Fibroblast of skin of right biceps (primary cell): ENCODE data around the gene IL12B.
"Not testable (repeated sequence)": the region's sequence is repeated elsewhere in the genome, so short reads cannot be mapped to it uniquely, and the experiment has no call there.

Experiments used
- DNase-seq: peaks from one replicate; pipeline ENCODE4 v3.0.0-alpha.2; 2013

Gene IL12B

DNA sequence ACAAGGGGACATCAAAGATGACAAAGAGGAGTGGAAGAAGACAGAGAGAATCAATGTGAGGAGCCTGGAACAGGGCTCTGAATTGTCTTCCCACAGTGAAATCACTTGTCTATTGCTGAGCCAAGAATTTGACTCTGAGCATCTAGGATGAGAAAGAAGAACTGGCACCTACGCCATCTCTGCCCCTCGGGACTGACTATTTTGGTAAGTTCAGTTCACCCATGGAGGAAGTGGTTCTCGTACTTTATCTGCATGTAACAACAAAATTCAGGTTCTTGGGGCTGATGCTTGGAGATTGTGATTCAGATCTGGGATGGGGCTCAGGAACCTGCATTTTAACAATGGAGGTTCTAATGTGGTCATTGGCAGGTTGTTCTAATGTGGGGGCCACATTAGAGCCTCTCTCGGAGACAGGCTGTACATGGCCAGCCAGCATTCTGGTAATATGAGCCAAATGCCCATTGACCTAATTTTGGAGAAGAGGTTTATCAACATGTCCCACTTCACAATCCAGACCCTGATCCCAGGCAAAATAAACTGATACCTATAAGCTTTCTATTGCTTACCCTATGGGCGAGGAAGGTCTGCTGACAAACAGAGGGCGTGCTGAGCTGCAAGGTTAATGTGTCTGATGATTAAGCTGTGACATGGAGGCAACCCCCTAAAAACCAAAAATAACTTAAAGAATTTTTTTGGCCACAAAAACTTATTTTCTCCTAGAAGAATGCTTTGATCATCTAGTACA lies 2.7 kb upstream of the IL12B start:
- peak; percentile 43 for DNase-seq

DNA sequence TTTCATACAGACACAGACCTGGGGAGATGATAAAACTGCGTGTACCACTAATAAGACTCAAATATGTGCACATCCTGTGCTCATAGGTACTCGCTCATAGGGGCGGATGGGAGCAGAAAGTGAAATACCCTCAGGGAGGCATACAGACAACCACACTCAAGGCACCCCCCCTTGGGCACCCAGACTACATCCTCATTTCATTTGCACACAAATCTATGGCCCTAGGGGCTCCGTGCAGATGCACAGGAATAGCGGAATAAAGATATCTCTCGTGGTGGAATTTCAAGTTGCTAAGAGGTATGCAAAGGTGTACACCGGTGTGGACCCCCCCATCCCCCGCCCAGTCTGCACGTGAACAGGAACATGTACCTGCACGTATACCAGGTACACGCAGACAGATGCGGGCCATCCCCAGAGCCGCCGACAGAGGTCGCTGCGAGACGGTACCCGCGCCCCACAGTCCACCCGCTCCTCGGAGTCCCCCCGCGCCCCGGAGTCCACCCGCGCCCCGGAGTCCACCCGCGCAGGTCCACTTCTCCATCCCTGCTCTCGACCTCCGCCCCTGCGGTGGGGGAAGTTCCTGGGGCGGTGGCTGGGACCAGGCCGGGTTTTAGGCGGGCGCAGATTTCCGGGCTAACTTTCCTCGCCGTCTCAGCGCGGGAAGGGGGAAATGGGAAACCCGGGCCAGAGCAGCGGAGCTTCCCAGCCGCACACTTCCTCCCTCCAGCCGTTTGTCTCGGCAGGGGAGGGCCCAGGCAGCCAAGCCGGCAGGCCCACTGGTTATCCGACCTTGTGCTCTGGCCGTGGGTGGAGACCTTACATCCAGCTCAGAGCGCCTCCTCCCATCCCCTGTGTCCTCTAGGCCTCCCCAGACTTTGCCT lies 1.0 kb upstream of the IL12B start:
- peak; percentile 48 for DNase-seq

DNA sequence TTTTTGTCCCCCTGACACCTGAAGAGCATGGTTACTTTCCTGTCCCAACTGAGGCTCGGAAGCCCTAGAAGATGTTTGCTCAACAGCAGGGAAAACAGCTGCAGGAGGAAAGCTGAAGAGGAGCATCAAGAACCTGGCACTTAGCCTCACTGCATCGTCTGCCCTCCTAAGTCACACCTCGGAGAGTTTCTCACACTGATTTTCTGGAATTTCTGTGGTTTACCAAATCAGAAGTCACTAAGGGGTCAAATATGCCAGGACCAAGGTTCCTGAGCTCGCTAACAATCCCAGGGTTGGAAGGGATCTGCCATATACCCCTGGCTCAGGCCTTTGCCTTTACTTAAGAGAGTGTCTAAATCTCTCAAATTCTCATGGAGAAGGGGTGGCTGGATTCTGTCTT lies 5.3 kb downstream of the IL12B start:
- DNase-seq, result peak; percentile 46

DNA sequence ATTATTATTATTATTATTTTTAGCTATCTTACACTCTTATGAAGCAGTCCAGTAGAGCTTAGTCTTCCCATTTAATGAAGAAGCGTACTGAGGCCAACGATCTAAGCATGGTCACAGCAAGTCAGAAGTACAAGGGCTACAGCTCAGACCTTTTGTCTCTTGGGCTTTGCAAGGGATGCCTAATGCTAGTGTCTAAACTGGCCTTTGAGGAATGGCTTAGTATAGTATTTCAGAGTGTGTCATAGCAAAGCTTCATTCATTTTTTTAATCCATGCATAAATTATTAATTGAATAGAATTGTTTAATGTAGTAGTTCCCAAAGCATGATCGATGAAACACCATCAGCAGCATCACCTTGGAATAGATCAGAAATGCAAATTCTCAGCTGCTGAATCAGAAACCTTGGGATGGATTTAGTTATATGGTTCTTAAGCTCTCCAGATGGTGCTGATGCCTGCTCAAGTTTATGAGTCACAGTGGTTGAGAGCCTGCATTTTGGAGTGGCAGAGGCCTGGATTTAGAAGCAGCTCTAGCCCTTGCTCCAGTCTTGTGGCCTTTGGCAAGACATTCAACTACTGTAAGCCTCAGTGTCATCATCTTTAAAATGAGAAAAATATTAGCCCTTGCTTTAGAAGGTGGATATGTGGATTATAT lies 6.1 kb downstream of the IL12B start:
- DNase-seq, result peak; percentile 91

DNA sequence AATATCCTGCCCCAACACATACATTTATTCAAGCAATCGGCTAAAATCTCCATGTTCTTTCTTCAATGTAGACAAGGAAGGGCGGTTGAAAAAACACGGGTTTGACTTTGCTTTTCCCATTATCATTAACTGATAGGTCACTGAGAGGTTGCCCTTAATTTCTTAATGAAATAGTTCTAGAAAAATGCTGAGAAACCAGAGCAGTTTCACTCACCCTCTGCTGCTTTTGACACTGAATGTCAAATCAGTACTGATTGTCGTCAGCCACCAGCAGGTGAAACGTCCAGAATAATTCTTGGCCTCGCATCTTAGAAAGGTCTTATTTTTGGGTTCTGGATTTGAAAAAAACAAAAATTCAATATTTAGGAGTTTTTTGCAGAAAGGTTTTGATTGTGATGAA lies 8.1 kb downstream of the IL12B start:
- no peak for DNase-seq

DNA sequence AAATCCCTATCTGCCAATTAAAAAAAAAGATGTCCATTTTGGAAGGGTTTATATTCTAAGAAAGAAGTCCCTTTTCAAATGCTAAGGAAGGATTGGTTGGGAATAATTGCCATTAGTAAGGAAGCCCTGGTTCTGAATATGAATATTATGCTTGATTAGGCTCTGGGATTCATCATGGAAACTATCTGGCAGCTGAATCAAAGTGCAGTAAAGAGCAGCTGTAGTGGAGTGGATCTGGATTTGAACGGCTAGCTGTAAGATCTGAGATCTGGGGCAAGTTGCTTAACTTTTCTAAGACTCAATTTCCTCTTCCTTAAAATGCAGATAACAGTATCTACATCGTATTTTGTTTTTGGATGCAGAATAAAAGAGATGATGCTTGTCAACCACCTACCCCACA lies 10.5 kb downstream of the IL12B start:
- DNase-seq, result no peak

DNA sequence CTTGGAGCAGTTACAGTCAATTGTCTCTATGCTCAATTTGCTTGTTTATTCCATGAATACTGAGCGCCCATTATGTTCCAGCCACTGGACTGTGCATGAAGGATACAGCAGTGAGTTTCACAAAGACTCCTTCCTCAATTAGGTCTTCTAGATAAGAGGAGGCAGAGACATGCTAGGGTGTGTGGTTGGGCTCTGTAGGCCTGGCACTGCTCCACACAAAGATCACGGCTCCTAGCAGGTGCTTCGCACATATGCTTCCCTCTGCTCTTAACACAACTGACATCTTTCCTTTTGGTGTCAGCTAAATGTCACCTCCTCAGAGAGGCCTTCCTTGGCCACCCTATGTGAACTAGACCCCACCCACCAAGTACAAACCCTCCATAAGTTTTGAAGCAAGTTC lies 10.9 kb downstream of the IL12B start:
- DNase-seq, result no peak

DNA sequence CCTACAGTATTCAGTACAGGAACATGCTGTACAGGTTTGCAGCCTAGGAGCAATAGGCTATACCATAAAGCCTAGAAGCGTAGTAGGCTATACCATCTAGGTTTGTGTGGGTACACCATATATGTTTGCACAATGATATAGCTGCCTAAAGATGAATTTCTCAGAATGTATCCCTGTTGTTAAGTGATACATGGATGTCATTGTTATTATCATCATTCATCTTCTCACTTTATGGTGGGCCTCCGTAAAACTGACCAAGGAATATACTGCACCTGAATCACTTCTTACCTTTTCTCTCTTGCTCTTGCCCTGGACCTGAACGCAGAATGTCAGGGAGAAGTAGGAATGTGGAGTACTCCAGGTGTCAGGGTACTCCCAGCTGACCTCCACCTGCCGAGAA lies 11.8 kb downstream of the IL12B start:
- DNase-seq, result no peak

DNA sequence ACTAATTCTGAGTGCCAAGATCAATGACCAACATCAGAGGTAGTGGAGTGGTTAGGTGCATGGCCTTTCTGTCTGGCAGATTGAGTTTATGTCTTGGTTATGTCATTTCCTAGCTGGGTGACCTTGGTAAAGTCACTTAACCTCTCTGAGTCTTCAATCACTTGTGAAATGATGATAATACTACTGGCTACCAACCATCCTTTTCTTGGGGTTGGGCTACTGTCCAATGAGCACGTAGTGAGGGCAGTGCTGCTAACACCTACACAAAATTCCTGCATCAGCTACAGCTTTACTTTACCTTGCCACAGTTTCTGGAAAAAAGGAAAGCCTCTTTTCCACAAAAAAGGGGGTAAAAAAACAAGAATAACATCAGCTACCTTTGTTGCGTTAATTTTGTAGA lies 12.4 kb downstream of the IL12B start:
- no peak for DNase-seq

DNA sequence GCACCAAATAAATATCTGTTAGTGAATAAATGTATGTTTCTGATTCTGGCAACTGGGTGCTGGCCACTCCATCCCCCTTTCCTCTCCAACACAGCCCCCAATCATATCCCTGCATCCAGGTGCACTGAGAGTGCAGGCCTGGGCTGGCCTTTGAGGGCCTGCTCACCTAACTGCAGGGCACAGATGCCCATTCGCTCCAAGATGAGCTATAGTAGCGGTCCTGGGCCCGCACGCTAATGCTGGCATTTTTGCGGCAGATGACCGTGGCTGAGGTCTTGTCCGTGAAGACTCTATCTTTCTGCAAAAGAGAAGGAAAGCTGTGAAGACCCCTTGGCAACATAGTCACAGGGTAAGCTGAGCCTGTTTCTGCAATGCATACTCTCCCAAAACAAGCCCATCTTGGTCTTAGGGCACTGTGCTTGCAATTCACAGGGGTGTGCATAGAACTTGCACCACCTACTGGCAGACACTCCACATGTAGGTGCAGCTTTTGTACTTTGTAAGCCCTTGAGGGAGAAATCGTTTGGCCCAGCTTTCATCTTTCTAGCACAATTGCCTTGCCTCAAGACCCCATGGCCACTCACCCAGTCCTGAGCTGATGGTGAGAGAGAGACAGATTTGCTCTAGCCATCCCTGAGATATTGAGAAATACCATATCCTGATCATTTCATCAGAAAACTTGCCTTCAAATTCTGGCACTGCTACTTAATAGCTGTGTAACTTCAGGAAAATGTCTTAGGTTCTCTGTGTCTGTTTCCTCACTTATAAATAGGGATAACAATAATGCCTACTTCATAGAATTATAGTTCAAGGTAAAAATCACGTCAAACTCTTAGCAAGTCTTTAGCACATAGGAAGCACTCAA lies 13.5 kb downstream of the IL12B start:
- peak; percentile 54 for DNase-seq

DNA sequence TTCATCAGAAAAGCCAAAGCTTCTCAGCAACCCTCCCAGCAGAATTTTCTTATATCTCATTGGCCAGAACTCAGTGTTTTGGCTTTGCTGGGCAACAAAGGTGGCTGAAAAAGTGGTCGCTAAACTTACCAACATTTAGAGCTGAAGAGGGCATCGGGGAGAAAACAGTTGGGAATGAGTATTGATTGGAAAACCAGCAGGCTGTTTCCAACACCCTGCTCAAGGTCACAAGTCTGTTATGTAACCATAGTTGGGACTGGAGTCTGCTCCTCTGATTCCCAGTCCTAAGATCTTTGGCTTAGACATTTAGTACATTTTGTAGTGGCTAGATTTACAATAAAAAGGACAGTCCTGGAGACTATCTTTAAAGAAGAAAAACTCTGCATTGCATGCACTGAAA lies 17.1 kb downstream of the IL12B start:
- DNase-seq, result no peak

DNA sequence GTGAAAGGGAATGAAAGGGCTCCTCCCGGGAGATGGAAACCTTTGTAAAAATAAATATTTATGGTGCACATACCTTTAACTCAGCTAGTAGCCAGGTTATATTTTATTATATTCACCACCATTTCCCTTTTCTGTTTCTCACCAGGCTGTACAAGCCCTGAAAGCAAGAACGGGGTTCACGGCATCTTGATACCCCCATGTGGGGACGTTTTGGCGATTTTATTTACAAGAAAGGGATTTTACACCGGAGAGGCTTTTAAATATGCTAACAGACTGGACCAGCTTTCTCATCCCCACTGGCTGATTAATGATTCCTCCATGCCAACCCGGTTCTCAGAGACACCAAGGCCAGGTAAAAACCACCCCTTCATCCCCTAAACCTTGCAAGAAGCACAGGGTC lies 19.2 kb downstream of the IL12B start:
- DNase-seq, result no peak

DNA sequence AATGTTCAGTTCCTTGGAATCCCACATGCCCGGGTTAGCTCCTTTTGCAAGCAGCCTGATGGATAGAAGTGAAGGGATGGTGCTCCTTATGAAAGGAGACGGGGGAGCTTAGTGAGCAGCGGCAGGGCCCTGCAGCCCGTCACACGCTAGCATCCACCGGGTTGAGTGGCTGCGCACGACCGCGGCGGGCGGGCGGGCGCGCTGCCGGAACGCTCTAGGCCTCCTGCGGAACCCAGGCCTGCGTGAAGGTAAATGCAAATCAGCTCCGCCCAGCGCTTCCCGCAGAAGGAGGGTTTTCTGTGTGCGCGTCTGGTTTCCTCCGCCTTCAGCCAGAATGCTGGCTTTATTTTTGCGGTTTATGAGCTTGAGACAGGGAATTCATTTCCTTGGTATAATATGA lies 19.8 kb downstream of the IL12B start:
- no peak for DNase-seq

DNA sequence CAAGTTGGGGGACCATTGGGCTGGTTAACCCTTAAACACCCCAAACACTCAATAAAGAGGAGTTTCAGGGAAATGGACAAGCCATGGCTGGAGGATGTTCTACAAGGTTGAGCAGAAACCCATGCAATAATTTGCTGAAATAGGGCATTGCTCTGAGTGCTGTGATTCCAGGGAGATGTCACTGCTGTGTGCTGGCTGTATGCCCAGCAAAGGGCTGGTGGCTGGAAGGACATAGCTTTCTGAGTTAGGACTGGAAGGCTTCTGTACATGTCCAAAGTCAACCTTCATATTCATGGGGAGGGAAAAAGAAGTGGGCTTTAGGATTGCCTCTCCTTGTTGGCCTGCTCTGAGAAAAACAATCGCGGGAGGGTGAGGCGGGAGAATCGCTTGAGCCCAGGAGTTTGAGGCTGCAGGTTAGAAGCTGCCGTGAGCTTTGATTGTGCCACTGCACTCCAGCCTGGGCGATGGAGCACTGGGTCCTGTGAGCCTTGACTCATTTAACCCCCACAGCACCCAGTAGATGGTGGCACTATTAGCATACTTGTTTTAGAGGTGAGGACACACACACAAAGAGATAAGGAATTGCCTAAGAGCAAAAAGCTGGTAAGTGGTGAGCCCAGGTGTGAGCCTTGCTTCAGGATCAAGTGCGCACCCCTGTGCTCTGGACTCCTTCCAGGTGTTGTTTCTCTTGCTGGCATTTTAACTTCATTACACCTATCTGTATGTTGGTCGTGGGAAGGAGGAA lies 20.4 kb downstream of the IL12B start:
- DNase-seq, result no peak

DNA sequence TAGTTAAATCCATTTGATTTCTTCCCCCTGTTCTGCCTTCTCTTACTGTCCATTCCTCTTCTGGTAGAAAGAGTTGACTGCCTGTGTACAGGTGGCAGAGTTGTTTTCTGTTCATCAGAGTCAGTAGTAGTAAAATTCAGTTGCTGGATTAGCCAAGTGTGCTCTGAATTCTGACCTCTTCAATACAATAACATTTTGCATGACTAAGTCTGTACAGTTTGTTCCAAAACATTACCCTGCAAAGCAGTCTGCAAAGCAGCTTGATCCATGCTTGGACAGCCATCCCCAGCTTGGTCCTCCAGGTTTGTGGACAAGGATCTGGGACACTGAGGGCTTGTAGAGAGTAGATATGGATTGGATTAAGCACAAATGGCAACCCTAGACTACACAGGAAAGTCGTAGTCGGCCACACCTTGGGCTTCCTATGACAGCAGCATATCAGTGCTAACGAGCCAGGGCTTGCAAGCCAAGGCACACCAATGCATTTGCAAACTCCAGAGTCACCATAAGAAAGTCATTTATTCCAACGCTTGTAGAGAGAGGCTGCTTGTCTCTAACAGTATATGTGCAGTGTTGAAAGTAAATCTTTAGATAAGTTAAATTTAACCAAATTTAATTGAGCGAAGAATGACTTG lies 25.2 kb downstream of the IL12B start:
- no peak for DNase-seq

DNA sequence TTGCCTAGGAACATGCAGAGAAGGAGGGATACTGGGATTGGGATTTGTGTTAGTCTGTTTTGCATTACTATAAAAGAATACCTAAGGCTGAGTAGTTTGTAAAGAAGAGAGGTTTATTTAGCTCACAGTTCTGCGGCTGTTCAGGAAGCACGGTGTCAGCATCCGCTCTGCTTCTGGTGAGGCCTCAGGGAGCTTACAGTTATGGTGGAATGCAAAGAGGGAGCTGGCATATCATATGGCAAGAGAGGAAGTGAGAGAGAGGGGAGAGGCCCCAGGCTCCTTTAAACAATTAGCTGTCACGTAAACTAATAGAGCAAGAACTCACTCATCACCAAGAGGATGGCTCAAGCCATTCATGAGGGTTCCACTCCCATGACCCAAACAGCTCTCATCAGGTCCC lies 27.0 kb downstream of the IL12B start:
- DNase-seq, result no peak

DNA sequence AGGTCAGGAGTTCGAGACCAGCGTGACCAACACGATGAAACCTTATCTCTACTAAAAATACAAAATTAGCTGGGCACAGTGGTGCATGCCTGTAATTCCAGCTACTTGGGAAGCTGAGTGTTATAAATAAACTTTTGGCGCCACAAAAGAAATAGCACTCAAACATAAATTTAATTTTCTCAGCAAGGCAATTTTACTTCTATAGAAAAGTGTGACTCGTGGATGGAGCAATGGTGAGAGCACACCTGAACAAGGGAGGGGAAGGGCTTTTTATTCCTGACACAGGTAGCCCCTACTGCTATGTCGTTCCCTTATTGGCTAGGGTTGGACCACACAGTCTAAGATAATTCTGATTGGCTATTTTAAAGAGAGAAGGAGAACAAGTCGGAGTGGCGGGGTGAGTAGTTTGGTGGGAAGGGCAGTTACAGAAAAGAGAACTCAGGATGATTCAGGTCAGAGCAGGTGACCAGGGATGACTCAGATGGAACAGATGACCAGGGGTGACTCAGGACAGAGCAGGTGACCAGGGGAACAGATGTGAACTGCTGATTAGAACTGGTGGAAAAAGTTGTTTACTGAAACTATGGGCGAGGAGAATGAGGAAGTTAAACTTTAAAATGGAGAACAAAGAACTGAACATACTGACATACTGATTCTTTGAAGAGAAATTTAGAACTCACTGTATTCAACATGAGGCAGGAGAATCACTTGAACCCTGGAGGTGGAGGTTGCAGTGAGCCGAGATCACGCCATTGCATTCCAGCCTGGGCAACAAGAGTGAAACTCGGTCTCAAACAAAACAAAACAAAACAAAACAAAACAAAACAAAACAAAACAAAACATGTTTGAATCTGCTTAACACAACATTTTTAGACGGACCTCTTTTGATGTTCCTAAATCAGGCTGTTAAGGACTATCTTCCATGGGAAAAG lies 28.1 kb downstream of the IL12B start:
- DNase-seq, result not testable (repeated sequence)

DNA sequence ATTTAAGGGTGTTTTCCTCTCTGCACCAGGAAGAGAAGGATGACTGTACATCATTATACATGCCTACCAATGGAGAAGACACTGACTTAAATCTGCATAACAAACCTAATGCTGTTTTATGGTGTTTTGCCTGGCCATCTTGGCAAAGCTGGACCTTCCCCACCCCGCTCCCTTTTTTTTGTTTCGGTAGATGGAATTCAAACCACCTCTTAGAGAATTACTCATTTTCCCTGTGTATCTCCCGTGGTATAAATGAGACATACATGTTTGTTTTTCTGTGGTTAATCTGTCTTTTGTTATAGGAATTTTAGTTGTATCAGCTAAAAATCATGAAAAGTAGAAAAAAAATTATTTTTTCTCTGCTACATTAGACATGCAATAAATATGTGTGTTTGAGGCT lies 28.8 kb downstream of the IL12B start:
- DNase-seq, result peak; percentile 38

DNA sequence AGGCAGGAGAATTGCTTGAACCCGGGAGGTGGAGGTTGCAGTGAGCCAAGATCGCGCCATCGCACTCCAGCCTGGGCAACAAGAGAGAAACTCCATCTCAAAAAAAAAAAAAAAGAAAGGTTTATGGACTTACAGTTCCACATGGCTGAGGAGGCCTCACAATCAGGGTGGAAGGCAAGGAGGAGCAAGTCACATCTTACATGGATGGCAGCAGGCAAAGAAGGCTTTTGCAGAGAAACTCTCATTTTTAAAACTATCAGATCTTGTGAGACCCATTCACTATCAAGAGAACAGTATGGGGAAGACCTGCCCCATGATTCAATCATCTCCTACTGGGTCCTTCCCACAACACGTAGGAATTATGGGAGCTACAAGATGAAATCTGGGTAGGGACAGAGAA lies 33.0 kb downstream of the IL12B start:
- DNase-seq, result not testable (repeated sequence)

DNA sequence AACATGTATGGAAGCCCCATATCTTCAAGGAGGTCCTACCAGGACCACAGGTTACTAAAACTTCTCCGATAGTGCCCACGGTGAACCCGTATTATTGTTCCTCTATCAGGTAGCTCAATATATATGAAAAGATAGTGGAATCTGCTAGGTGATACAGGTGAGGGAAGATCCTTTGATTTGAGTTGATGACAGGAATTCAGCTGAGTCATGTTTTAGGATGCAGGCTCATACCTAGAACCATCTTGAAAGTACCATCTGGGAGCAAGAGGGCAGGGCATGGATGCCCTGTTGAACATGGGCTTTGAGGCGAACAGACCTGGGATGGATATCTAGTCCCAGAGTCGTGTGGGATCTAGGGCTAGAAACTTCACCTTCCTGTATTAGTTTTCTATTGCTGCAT lies 35.4 kb downstream of the IL12B start:
- DNase-seq, result no peak
